Karpas-422 (cell line): ENCODE data around the gene PTPN23. TPM values are rescaled to one million over a fixed set of nuclear protein-coding genes. Genes with fewer than 3 reads are reported as not detected.

Experiments used
- DNase-seq: peaks from one replicate; pipeline ENCODE4 v3.0.0-alpha.2; 2015
- H2AFZ ChIP-seq: fragments of 200-600 bp; sonication (generic); 2 replicates; pipeline ENCODE4 v1.6.1; 2014; ENCODE audit warnings: antibody characterized with exemption, low read length, mixed read lengths
- H3K27ac ChIP-seq: fragments of 200-600 bp; sonication (generic); 2 replicates; pipeline ENCODE4 v1.5.1; 2014; ENCODE audit warnings: mild to moderate bottlenecking, low read length, moderate library complexity
- H3K27me3 ChIP-seq: fragments of 200-600 bp; sonication (generic); 2 replicates; pipeline ENCODE4 v1.6.1; 2014; ENCODE audit warnings: low read length, mixed read lengths
- H3K36me3 ChIP-seq: fragments of 200-600 bp; sonication (generic); 2 replicates; pipeline ENCODE4 v1.6.1; 2014; ENCODE audit warnings: low read length, mixed read lengths; ENCODE audit not compliant: insufficient read depth
- H3K4me1 ChIP-seq: fragments of 200-600 bp; sonication (generic); 2 replicates; pipeline ENCODE4 v1.6.1; 2014; ENCODE audit warnings: mild to moderate bottlenecking, low read length, mixed read lengths
- H3K4me2 ChIP-seq: fragments of 200-600 bp; sonication (generic); 2 replicates; pipeline ENCODE4 v1.6.1; 2014; ENCODE audit warnings: low read length, low read depth, mild to moderate bottlenecking; ENCODE audit not compliant: poor library complexity, severe bottlenecking
- H3K4me3 ChIP-seq: fragments of 200-600 bp; sonication (generic); 2 replicates; pipeline ENCODE4 v1.5.1; 2014; ENCODE audit warnings: mild to moderate bottlenecking, antibody characterized with exemption, low read length, mixed read lengths
- H3K79me2 ChIP-seq: fragments of 200-600 bp; sonication (generic); 2 replicates; pipeline ENCODE4 v1.6.1; 2014; ENCODE audit warnings: mild to moderate bottlenecking, low read length, mixed read lengths
- H3K9ac ChIP-seq: fragments of 200-600 bp; sonication (generic); 2 replicates; pipeline ENCODE4 v1.6.0; 2014; ENCODE audit warnings: low read length
- H3K9me2 ChIP-seq: fragments of 200-600 bp; sonication (generic), shearing (Covaris generic); replicated peaks from 2 replicates; pipeline ENCODE4 v1.6.0; 2014; ENCODE audit warnings: mild to moderate bottlenecking, low read length, moderate library complexity; ENCODE audit not compliant: insufficient read depth
- H3K9me3 ChIP-seq: fragments of 300-700, 200-600 bp; sonication (generic); 2 replicates; pipeline ENCODE4 v1.6.1; 2014; ENCODE audit warnings: low read length, mixed read lengths
- H4K20me1 ChIP-seq: fragments of 200-600 bp; sonication (generic); 2 replicates; pipeline ENCODE4 v1.6.1; 2014; ENCODE audit warnings: mild to moderate bottlenecking, antibody characterized with exemption, low read length, low read depth; ENCODE audit not compliant: insufficient read depth
- total RNA-seq: library from RNA; depleted of rRNA; stranded (reverse); fragments of >200 nt; shearing (Covaris generic); gene quantifications from 2 replicates; pipeline ENCODE4 v1.2.3, GENCODE V29; 2014; ENCODE audit warnings: low replicate concordance

The PTPN23 gene
- total RNA-seq, 1 experiment from 2014 or later, result 7.9 TPM

GRCh38 chr3:47427866-47428265, 47.0 kb downstream of the PTPN23 start:
- Histone ChIP-seq H3K9me3 (no peaks in the 10 kb centered on the region), H3K79me2 (peaks cover 23% of the 10 kb centered on the region), H3K36me3 (peaks cover 25% of the 10 kb centered on the region), H3K4me2 (no peak overlapping the region), H2AFZ (no peak overlapping the region), H3K4me1 (no peaks in the 10 kb centered on the region), H3K4me3 (no peak overlapping the region), H3K27ac (no peak overlapping the region), H3K27me3 (no peaks in the 10 kb centered on the region), H3K9ac (no peak overlapping the region), H3K9me2 (no peaks in the 10 kb centered on the region), H4K20me1 (no peaks in the 10 kb centered on the region; the same call in 1 of the 2 replicates)
- DNase-seq, result no peak

- no peaks in the 10 kb centered on the region for H3K4me1 ChIP-seq
- H3K79me2 ChIP-seq, result peaks cover 26% of the 10 kb centered on the region
- no peak overlapping the region for H3K9ac ChIP-seq
- peaks cover 25% of the 10 kb centered on the region for H3K36me3 ChIP-seq
- DNase-seq, result no peak
- H2AFZ ChIP-seq, result no peak overlapping the region
- no peaks in the 10 kb centered on the region for H3K9me2 ChIP-seq
- no peaks in the 10 kb centered on the region; the same call in 1 of the 2 replicates for H4K20me1 ChIP-seq
- H3K9me3 ChIP-seq, result no peaks in the 10 kb centered on the region
- H3K4me3 ChIP-seq, result no peak overlapping the region
- H3K27ac ChIP-seq, result no peak overlapping the region
- no peak overlapping the region for H3K4me2 ChIP-seq
- H3K27me3 ChIP-seq, result no peaks in the 10 kb centered on the region
Observed at GRCh38 chr3:47428662-47429061, 47.8 kb downstream of the PTPN23 start.

- DNase-seq, result no peak
- no peaks in the 10 kb centered on the region for H3K27me3 ChIP-seq
- no peak overlapping the region for H3K9ac ChIP-seq
- peaks cover 24% of the 10 kb centered on the region for H3K36me3 ChIP-seq
- H3K4me3 ChIP-seq, result no peak overlapping the region
- no peaks in the 10 kb centered on the region; the same call in 1 of the 2 replicates for H4K20me1 ChIP-seq
- H3K4me2 ChIP-seq, result no peak overlapping the region
- H3K9me3 ChIP-seq, result no peaks in the 10 kb centered on the region
- no peak overlapping the region for H2AFZ ChIP-seq
- no peak overlapping the region for H3K27ac ChIP-seq
- H3K79me2 ChIP-seq, result peaks cover 32% of the 10 kb centered on the region
- no peaks in the 10 kb centered on the region for H3K4me1 ChIP-seq
- H3K9me2 ChIP-seq, result no peaks in the 10 kb centered on the region
Observed at GRCh38 chr3:47429476-47430270, 48.9 kb downstream of the PTPN23 start.

GRCh38 chr3:47430606-47431005, 49.8 kb downstream of the PTPN23 start:
- Histone ChIP-seq H3K4me2 (no peak overlapping the region), H3K79me2 (peaks cover 36% of the 10 kb centered on the region)

GRCh38 chr3:47431225-47431624, 50.4 kb downstream of the PTPN23 start:
- Histone ChIP-seq H3K9me3 (no peaks in the 10 kb centered on the region), H3K9ac (no peak overlapping the region), H2AFZ (no peak overlapping the region), H3K36me3 (peaks cover 29% of the 10 kb centered on the region), H4K20me1 (peaks cover 3% of the 10 kb centered on the region; the same call in 1 of the 2 replicates), H3K27me3 (no peaks in the 10 kb centered on the region), H3K4me2 (no peak overlapping the region), H3K4me1 (no peaks in the 10 kb centered on the region), H3K27ac (no peak overlapping the region), H3K79me2 (peaks cover 42% of the 10 kb centered on the region), H3K9me2 (no peaks in the 10 kb centered on the region), H3K4me3 (no peak overlapping the region)
- DNase-seq, result no peak

More at GRCh38 chr3:47430606-47431005, 49.8 kb downstream of the PTPN23 start:
- no peak overlapping the region for H3K9ac ChIP-seq
- H3K9me2 ChIP-seq, result no peaks in the 10 kb centered on the region
- DNase-seq, result no peak
- H3K36me3 ChIP-seq, result peaks cover 29% of the 10 kb centered on the region
- H3K27ac ChIP-seq, result no peak overlapping the region
- H3K4me3 ChIP-seq, result no peak overlapping the region
- H3K4me1 ChIP-seq, result no peaks in the 10 kb centered on the region
- H3K27me3 ChIP-seq, result no peaks in the 10 kb centered on the region
- H2AFZ ChIP-seq, result no peak overlapping the region
- H3K9me3 ChIP-seq, result no peaks in the 10 kb centered on the region
- H4K20me1 ChIP-seq, result peaks cover 3% of the 10 kb centered on the region; the same call in 1 of the 2 replicates

- Histone ChIP-seq H4K20me1 (0 out of 2 replicates have a peak, but pooled peaks cover 3% of the 10 kb centered on the region), H3K4me2 (no peak overlapping the region), H3K9ac (no peak overlapping the region), H3K36me3 (peaks cover 18% of the 10 kb centered on the region; the same call in 1 of the 2 replicates), H3K4me1 (no peaks in the 10 kb centered on the region), H3K9me2 (no peaks in the 10 kb centered on the region), H3K27ac (no peak overlapping the region), H3K9me3 (no peaks in the 10 kb centered on the region), H3K27me3 (no peaks in the 10 kb centered on the region), H3K79me2 (peaks cover 49% of the 10 kb centered on the region), H2AFZ (no peak overlapping the region), H3K4me3 (no peak overlapping the region)
- DNase-seq, result no peak
Observed at GRCh38 chr3:47432673-47433072, 51.9 kb downstream of the PTPN23 start.

- Histone ChIP-seq H3K27ac (no peak overlapping the region), H2AFZ (no peak overlapping the region), H3K9me3 (no peaks in the 10 kb centered on the region), H4K20me1 (0 out of 2 replicates have a peak, but pooled peaks cover 3% of the 10 kb centered on the region), H3K79me2 (peaks cover 51% of the 10 kb centered on the region), H3K36me3 (peaks cover 25% of the 10 kb centered on the region; the same call in 1 of the 2 replicates), H3K4me3 (no peak overlapping the region), H3K4me1 (no peaks in the 10 kb centered on the region), H3K9me2 (no peaks in the 10 kb centered on the region), H3K9ac (no peak overlapping the region), H3K4me2 (no peak overlapping the region), H3K27me3 (no peaks in the 10 kb centered on the region)
- no peak for DNase-seq
Observed at GRCh38 chr3:47433796-47434195, 53.0 kb downstream of the PTPN23 start.

GRCh38 chr3:47434849-47435248, 54.0 kb downstream of the PTPN23 start:
- Histone ChIP-seq H3K4me3 (no peak overlapping the region), H3K27ac (no peak overlapping the region), H3K79me2 (peaks cover 57% of the 10 kb centered on the region), H3K4me1 (no peaks in the 10 kb centered on the region), H3K36me3 (peaks cover 27% of the 10 kb centered on the region), H3K27me3 (no peaks in the 10 kb centered on the region), H3K9ac (no peak overlapping the region), H3K9me2 (no peaks in the 10 kb centered on the region), H3K9me3 (no peaks in the 10 kb centered on the region), H3K4me2 (no peak overlapping the region), H2AFZ (no peak overlapping the region), H4K20me1 (0 out of 2 replicates have a peak, but pooled peaks cover 3% of the 10 kb centered on the region)
- no peak for DNase-seq
